GM18858 (cell line): ENCODE results near the gene SLC39A11.

Experiments used
- ATAC-seq: cut with Tn5 transposase; IDR thresholded peaks from one replicate; pipeline ENCODE4 v1.9.1; 2021; ENCODE audit not compliant: unreplicated experiment

The SLC39A11 gene

DNA sequence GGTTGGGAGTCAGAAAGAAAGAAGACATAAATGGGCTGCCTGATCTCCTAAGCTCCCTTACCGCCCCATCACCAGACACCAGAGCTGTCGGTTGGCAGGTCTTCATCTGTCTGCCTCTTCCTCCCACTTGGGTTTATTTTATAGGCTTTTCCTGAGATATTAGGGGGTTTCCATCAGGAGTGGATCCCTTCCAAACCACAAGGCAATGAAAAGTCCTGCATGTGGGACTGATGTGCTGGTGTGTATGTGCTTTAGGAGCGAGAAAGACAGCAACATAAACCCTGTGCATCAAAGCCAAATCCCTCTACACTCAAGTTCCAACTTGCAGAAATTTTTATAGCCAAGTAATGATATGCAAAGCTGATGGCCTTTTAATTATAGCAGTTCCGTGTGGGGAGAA lies 389.5 kb downstream of the SLC39A11 start:
- no peak for ATAC-seq

DNA sequence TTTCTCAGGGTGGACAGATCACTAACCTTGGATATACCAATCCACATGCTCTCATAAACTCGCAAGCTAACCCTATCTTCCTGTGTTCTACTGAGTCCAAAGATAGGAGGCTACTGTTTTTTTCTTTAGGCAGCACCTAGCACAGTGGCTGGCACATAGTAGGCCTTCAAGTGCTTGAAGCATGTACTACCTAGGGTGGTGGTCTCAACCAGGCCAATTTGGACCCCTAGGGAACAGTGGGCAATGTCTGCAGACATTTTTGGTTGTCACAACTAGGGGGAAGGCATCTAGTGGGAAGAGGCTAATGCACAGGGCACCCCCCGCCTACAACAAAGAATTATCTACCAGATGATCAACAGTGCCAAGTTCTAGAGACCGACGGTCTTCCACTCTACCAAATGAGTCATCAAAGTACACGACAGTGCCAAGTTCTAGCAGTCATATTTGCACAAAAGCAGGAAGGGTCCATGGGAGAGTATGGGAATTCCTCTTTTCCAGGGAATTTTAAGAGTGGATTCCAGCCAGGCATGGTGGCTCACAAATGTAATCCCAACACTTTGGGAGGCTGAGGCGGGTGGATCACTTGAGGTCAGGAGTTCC lies 390.3 kb downstream of the SLC39A11 start:
- no peak for ATAC-seq

DNA sequence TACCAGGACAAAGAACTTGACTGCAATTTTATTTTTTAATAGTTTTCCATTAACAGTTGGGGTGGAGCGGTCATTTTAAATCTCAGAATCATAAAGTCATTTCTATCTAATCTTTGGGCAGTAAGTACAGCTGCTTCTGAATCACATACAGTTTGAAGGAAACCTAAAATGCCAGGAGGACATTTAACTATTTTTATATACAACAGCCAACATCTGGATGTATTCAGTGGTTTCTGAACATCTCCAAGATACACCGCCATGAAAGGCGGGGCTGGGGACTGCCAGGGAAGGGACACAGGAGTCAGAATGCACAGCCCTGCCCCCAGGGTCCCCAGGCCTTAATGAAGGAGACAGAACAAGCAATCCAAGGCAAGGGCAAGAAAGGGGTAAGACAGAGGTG lies 392.3 kb downstream of the SLC39A11 start:
- no peak for ATAC-seq

DNA sequence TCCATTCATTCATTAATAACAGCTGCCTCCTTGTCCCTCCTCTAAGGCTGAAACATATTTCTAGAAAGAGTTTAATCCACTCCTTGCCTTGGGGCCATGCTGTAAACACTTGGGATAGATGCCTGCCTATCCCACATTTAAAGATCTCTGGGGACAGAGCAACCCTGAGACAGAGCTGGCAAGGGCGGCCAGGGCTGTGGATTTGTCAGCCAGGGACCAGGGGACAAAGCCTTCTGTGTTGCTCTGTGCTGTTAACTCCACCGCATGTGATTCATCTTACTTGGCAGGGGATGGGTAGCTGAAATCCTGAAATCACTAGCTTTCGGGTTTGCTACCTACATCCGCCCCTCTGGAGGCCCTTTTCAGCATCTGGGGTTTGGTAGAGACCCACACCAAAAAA lies 392.9 kb downstream of the SLC39A11 start:
- ATAC-seq: no peak

DNA sequence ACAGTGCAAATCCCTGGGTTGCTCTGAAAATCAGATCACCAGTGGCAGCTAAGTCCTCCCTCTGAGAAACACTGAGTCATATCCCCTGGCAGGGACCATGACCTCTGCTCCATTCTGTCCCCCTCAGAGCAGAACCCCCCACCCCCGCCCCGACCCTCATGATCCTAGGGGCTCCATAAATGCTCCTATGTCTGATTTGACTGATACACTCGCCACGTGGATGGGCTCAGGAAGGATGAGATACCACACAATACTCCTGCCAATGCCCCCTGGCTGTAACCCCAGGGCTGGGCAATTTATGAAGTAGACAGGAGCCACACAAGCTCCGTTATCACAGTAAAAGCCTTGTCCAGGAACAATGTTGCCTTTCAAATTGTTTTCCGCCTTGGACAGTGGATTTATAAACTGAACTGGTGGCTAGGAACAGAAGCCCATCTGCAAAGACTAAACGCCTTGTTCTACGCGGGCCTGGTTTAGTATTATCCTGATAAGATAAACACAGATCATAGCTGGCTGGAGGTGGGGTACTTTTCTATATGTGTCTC lies 394.8 kb downstream of the SLC39A11 start:
- ATAC-seq: no peak

DNA sequence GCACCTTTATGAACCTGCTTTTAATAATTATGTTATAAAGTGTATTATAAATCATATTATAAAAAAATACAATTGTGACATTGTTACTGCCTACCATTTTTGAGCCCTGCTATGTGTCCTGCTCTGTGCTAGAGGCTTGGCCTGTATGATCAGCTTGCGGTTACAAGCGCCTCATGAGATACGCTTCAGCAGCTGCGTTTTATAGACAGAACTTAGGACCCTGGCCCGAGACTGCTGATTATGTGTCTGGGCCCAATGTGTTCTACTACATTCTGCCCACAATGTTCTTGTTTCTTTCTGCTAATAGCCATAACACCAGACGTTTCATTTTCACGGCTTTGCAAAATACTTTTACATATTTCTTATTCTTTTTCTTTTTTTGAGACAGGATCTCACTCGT lies 395.8 kb downstream of the SLC39A11 start:
- ATAC-seq: no peak

DNA sequence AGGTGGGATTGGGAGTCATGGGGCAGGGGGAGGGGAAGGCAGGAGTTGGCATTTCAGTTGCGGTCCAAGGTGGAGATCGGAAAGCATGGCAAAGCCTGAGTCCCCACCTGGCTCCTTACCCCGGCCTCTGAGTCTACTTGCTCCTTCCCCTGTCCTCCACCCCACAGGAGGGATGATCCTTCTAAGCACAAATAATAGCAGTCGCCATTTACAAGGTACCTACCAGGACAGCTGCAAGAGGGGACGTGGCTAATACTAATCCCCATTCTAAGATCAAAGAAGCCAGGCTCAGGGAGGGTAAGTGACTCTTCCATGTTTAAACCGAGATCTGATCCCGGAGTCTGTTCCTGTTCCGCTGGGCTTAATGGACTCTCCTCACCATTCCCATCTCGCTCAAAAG lies 396.3 kb downstream of the SLC39A11 start:
- ATAC-seq: no peak

DNA sequence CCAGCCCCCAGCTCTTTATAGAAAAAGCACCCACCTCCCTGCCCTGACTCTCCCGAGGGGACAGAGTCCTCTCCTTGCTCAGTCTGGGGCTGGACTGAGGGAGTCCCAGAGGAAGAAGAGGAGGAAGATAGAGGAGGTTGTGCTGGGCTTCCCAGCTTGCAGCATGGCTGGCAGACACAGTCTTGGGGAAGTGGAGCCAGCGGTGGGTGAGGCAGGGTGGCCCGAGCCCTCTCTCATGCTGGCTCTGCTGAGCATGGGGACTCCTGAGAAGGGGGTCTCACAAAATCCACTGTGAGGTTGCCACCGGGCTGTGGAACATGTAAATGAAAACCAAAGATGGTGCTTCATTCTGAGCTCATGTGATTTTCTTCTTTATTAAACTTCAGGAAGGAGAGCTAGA lies 398.5 kb downstream of the SLC39A11 start:
- no peak for ATAC-seq

DNA sequence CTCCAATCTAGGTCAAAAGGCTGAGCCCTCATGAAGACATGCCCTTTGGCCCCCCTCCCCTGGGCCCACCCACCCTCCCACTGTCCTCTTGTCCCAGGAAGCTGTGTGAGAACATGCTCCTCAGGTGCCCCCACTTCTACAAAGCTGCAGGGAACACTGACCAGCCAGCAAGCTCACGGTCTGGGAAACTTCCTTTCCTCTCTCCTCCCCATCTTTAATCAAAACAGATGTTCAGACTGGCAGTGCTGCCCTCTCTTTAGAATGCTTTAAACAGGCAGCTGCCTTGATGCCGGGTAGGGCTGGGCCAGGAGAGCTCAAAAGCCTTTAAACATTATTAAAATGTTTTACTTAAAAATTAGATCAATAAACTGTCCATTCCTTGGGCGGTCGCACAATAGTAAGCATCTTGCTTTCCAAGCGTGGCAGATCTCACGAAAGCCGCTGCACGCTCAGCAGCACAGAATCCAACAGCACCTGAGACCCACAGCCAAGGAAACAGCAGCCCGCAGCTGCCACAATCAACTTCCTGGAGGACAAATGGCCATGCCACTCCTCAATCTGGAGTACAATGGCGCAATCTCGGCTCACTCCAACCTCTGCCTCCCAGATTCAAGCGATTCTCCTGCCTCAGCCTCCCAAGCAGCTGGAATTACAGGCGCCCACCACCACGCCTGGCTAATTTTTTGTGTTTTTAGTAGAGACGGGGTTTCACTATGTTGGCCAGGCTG lies 399.2 kb downstream of the SLC39A11 start:
- no peak for ATAC-seq

DNA sequence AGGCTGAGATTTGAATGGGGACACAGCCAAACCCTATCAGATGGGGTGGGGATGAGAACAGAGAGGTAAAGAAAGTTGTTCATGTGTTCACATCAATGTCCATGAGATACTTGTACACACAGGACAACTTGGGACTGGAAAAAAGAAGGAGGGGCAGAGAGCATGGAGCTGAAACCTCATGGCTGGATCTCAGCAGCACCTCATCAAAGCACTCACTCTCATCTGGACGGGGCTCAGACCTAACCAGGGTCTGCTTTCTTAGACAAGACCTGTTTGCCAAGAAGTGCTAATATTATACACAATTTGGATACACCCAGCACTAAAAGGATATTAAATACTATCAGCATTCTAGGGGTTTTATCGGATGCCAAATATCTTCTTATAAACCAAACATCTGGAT lies 399.8 kb downstream of the SLC39A11 start:
- ATAC-seq: no peak

DNA sequence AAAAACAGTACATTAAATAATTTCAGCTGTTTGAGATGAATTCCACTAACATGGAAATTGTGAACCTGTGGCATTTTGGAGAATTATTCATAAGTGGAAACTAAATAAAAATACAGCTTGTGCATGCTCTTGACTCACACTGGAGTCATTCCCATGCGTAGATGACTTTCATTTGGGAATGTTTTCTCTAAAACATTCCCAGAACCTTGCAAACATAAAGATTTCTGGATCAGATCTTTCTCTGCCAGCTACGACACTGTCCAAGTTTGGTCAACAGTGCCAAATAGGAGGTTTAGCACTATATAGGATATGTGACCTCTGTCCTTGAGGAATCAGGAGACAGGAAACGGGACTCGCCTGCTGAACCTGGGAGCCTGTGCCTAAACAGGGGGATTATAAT lies 400.9 kb downstream of the SLC39A11 start:
- ATAC-seq: no peak

DNA sequence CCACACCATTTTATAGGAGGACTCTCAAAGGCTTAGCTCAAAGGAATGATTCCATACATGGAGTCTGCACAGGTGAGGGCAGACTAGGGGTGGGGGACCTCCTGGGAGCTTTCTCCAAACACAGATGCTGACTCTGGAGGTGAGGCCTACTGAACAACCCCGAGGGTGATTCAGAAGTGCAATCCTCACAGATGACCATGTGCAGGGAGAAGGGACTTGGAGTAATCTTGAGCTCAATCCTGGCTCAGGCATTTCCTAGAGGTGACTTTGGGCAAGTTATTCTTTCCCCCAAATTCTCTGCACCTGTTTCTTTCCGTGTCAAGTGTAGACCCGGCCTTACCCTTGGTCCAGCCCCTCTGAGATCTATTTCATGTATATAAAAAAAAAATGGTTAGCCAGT lies 401.5 kb downstream of the SLC39A11 start:
- ATAC-seq: no peak

DNA sequence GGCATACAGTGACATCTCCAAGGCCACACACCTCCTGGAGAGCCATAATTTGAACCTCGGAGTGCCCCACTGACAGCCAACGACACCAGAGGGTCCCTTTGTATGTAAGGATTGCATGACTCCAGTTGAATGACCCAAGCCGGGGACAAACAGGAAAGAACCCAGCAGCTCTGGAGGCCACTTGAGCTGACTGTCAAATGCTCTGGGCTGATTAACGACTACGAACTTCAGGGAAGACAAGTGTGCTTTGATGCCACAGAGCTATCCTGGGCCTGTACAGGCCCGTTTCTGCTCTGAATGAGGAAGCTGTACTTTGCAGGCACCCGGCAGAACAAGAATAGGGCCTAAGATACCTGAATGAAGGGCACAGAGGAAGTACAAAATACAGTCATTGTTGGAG lies 404.6 kb downstream of the SLC39A11 start:
- ATAC-seq: no peak

DNA sequence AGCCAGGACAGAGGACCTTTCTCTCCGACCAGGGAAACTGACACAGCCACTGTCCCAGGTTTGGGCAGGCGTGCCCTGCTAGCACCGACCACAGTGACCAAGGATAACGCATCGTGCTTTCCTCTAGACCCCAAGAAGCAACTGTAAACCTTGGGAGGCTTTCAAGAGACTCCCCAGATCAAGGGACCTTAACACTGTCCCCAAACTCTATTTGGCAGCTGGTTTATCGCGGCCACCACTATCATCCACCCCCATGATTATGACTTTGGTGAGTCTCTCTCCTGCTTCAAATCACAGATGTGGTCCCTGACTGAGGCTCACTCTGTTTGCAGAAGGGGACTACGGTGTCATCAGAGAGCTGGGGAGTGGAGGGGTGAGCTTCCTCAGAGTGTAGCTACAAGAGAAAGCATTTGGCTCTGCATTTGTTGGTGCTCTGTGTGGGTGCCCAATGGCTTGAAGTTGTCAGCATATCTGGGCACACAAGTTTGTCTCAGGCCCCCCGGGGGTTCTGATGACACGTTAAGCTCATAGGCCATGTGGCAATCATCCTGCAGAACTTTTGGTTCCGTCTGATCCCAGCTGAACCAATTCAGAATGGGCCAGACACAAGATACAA lies 408.0 kb downstream of the SLC39A11 start:
- no peak for ATAC-seq

DNA sequence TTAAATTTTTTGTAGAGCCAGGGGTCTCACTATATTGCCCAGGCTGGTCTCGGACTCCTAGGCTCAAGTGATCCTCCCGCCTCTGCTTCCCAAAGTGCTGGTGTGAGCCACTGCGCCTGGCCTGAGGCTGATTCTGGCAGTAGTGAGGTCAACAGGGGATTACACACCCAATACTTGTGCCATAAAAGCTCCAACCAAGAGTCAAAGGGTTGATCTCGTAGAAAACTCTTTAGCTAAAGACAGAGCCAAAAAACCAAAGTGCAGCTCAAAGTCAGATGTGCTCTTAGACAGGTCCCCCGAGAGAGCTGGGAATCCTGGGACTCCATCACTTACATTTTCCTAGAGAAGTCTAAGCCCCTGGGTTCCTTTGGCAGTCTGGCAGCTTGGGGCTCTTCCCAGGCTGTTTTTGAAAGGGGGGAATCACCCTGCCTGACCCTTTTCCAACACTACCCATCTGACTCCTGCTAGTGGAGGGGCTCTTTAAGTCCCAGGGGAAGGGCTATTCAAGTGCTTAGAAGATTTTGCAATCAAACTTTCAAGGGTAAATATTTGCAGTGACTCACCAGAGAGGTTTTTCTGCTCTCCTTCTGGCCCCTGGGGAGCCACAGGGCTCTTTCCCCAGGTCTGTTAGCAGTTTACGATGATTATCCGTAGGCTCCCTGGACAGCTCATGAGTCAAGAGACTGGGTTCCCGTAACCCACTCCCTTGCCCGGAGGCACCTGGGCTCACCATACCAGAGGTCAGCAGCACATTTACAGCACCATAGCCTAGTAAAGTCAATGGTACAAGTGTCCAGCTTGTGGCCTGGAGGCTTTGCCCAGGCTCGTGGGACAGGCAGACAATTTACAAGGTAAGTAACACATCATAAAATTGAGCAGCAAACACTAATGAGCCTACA lies 408.7 kb downstream of the SLC39A11 start:
- ATAC-seq: no peak

DNA sequence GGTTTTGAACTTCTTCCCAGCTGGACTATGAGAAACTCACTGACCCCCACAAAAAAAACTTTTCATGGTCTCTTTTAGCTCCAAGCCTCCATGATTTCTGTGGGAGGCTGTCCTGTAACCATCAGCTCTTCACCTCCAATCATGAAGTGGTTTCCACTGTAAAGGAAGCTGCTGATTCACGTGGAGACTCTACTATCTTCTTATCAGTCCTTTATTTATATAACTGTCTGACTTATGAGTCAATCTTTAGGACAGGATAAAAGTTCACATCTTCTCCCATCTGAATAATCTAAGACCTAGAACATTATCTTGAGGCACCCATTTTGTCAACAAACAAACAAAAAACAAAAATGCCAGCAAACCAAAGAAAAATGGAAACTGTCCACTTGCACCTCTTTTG lies 409.9 kb downstream of the SLC39A11 start:
- ATAC-seq: no peak

DNA sequence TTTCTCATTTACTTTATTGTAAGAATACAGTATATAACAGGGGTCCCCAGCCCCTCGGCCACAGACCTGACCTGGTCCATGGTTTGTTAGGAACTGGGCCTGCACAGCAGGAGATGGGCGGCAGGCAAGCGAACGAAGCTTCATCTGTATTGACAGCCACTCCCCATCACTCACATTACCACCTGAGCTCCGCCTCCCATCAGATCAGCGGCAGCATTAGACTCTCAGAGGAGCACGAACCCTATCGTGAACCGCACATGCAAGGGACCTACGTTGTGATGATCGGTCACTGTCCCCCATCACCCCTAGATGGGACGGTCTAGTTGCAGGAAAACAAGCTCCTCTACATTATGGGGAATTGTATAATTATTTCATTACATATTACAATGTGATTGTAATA lies 410.6 kb downstream of the SLC39A11 start:
- ATAC-seq: no peak

DNA sequence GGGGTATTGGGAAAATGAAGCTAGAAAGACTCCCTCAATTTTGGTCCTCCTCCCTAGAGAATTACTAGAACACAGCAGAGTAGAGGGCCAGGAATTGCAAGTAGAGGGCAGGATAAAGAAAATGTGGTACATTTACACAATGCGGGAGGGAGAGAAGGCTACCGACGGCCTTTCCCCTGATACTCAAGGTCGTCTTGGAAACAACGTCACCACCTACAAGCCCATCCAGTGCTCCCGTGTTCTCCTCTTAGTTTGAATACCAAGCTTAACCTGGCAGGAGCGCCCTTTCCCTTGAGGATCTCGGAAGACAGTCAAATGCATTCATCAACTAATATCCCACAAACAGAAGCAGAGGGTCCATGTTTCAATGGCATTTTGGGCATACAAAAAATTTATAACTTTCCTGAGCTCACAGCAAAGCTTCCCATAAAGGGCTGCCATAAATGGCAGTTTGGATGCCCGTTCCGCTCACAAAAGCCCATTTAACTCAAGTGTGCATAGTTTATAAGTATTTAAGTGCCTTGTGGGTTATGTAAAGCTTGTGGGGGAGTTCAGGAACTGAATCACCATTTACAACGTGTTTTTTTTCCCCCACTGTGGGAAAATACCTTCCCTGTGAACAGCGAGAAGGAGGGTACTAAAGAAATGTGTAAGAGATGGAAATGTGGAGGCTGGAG lies 414.6 kb downstream of the SLC39A11 start:
- ATAC-seq: no peak

DNA sequence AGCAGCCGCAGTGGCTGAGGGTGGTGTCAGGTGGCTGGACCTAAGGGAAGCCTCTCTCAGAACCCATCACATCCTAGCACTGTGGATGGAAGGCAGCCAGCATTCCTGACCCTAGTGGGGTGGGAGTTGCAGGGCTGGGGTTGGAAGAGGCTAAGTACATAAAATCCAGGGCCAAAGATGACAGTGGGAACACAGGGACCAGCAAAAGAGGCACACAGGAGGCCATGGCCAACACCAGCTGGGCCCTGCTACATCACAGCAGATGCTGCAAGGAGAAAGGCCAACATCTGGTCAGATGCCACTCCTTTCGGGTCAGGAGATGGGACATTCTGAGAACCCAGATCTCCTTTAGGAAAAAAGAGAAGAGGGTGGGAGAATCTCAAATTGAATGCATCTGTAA lies 415.4 kb downstream of the SLC39A11 start:
- ATAC-seq: no peak

DNA sequence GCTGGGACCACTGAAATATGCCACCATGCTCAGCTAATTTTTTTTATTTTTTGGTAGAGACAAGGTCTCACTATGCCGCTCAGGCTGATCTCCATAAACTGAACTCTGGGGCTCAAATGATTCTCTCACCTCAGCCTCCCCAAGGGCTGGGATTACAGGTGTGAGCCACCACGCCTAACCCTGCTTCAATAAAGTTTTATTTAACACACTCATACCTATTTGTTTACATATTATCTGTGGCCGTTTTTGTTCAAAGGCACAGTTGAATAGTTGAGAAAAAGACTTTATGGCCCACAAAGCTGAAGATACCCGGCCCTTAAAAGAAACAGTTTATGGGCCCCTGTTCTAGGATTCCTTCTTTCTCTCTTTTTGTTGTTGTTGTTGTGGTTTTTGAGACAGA lies 419.8 kb downstream of the SLC39A11 start:
- ATAC-seq: no peak

DNA sequence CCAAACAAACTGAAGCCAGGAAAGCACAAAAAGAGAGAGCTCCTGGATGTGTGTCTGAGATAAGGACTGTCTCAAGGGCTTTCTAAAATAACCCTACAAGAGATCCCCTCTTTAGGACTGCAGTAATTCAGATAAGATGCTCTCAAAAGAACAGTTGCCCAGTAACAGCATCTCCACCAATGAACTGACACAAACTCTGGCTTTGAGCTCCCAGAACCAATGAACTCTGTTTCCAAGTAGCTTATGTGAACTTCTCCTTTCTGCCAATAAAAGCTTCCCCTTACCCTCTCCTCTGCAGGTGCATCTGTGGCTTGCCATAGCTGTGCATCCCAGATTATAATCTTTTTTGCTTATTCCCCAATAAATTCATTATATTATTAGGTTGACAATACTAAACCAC lies 421.5 kb downstream of the SLC39A11 start:
- no peak for ATAC-seq
